Heart left ventricle (tissue), 13 donors: ENCODE data around the gene IARS1.

Source experiments
- CTCF ChIP-seq, 12 donors: fragments of 200-600 bp; sonication (generic) in 4 of 12; IDR thresholded peaks; one replicate each; pipeline versions ENCODE4 v1.5.0 to v1.8.0; 2018 to 2022; ENCODE audit warnings: antibody characterized with exemption in 12 of 12, mild to moderate bottlenecking in 5 of 12
- POLR2A ChIP-seq, 2 donors: fragments of 450-650 bp; IDR thresholded peaks; one replicate each; pipeline ENCODE4 v1.6.1; 2017; ENCODE audit warnings: antibody characterized with exemption in 2 of 2, mild to moderate bottlenecking in 2 of 2, moderate library complexity in 2 of 2
- donor health status: ischemic (EF 13 %, LVEDD 7.1; RV severe dilation, severe dysfunction).
- donor health status: DM: no; HTN: yes; CAD: no.
- donor health status: DM: no; HTN: no; CAD: no.
- donor health status: ischemic (EF 25% LVEDD 6.9; RV normal size, moderate dysfunction).
- donor health status: ischemic (EF 25% LVEDD 5.7; RV mildly dilated, moderate dysfunction).
- donor health status: ischemic (EF 35%, LVEDD 5.7; RV mildly dilated, moderate dysfunction).
- donor health status: nonischemic (EF 11% LVEDD 7.7; RV severe dilation, severe dysfunction).
- donor health status: DM: yes; HTN: yes; CAD: no.
- donor health status: PGD.
- donor health status: ischemic (EF 29% LVEDD 5.4; RV normal size, mild dysfunction).
- donor health status: nonischemic (EF 23%, LVEDD 6.1; RV moderate dilation, normal function).

- TF ChIP-seq POLR2A (IDR thresholded peaks at IDR 0.05) (no peak), CTCF (IDR thresholded peaks at IDR 0.05) (no peak)
Observed at GRCh38 chr9:92332577-92333281, 39.2 kb upstream of the IARS1 start.
